ENCODE measurements around the gene CD163L1. TPM values are rescaled to one million over a fixed set of nuclear protein-coding genes. Genes with fewer than 3 reads are reported as not detected.

Gene CD163L1
- total and polyA plus RNA-seq, 12 donors = 1.00 to 7.2 (median 2.5) TPM

DNA sequence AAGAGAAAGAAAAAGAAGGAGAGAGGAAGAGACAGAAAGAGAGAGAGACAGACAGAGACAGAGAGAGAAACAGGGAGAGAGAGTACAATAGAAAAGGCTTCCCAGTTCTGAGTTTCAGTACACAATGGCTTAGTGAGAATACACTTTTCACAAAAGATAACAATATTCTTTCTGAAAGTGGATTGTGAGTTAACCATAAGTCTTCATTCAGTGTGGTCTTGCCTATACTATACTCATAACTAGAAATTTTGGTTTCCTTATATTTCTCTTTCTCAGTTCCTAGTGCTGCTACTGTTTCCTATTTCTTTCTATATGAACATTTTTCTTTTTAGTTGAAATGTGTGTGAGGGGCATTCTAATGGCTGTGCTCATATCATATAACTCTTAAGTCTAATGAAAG is 9.3 kb downstream of the CD163L1 start:
- ATAC-seq (no peak), DNase-seq (no peak)
- no peaks in the 10 kb centered on the region for H3K36me3 ChIP-seq
- H3K9me3 ChIP-seq = no peaks in the 10 kb centered on the region
- no peaks in the 10 kb centered on the region for H3K4me1 ChIP-seq
- H3K27ac ChIP-seq = no peak overlapping the region
- H3K27me3 ChIP-seq = peaks cover 0 to 22% (median 12%) of the 10 kb centered on the region in 7 donors
- no peak overlapping the region for H3K4me3 ChIP-seq
- no peak for TF ChIP-seq CTCF (IDR thresholded peaks at IDR 0.05)
- intact Hi-C loops (cut with DNase I) = no loop called here

DNA sequence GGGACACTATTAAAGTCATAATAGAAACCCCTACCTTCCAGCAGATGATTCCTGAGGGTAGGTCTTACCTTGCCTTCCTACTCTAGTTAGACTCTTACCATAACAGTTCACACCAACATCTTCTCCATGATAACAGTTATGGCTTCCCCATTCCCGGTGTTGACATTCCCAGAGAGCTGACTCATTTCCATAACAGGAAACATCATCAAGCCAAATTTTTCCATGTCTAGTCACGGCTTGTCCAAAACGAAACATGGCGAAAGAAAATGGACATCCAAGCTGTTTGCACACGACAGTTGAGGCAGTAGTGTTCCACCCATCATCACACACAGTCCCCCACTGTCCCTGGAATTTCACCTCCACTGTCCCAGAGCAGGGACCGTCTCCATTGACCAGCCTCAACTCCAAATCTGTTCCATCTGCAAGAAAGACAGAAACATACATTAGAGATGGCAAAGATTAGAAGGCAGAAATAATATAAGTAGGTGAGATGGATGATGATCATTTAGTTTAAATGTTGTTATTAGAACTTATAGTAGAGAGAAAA is 10.6 kb downstream of the CD163L1 start:
- 60 to 74% methylated on average over 6 of the region's 6 CpGs for WGBS, 2 donors
- no peak for TF ChIP-seq CTCF (IDR thresholded peaks at IDR 0.05)
- Histone ChIP-seq H3K27me3 (peaks cover 0 to 21% (median 4%) of the 10 kb centered on the region in 7 donors), H3K36me3 (no peaks in the 10 kb centered on the region), H3K9me3 (no peaks in the 10 kb centered on the region), H3K4me1 (no peaks in the 10 kb centered on the region), H3K4me3 (no peak overlapping the region), H3K27ac (no peak overlapping the region)
- intact Hi-C loops (cut with DNase I) = no loop called here
- DNase-seq (no peak), ATAC-seq (no peak)

DNA sequence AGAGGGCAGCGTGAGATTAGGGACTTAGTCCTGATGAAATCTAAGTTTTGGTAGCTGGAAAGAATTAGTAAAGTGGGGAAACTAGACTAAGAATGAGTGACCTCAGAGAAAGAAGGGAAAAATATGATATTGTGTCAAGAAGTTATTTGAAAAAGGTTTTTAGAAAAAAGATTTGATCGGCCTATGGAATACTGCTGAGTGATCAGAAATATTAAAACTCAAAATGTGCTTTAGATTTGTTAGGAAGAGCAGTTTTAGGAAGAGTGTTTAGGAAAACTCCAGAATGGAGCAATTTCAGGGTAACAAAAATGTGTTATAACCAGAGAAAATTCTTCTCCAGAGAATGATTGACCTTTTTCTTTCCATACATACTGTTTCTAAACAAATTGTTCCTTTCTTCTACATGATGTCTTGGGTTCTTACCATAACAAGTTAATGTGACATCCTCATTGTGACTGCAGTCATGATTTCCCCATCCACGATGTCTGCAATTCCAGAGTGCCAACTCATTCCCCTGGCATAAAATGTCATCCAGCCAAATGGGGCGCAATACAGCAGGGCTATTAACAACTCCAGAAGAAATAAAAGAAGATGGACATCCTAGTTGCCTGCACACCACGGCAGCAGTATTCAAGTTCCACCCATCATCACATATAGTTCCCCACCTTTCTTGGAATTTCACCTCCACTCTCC is 11.8 kb downstream of the CD163L1 start:
- H3K9me3 ChIP-seq = no peaks in the 10 kb centered on the region
- H3K4me1 ChIP-seq = no peaks in the 10 kb centered on the region
- intact Hi-C loops (cut with DNase I) = no loop called here
- no peak overlapping the region for H3K27ac ChIP-seq
- no peak overlapping the region for H3K4me3 ChIP-seq
- 87 to 88% methylated on average over 5 of the region's 5 CpGs for WGBS, 2 donors
- H3K27me3 ChIP-seq = peaks cover 0 to 21% (median 0%) of the 10 kb centered on the region in 7 donors
- no peaks in the 10 kb centered on the region for H3K36me3 ChIP-seq
- no peak for DNase-seq
- ATAC-seq = no peak
- TF ChIP-seq CTCF (IDR thresholded peaks at IDR 0.05) = no peak

DNA sequence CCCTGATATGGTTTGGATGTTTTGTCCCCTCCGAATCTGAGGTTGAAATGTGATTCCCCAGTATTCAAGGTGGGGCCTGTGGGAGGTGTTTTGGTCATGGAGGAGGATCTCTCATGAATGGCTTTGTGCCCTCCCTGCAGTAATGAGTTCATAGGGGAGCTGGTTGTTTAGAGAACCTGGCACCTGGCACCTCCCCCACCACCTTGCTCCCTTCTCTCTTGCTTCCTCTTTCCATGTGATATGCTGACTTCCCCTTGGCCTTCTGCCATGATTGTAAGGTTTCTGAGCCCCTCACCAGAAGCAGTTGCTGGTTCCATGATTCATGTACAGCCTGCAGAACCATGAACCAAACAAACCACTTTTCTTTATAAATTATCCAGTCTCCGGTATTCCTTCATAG is 32.6 kb downstream of the CD163L1 start:
- 76 to 77% methylated on average over 2 of the region's 2 CpGs for WGBS, 2 donors
- no peak for TF ChIP-seq CTCF (IDR thresholded peaks at IDR 0.05)
- ATAC-seq (no peak), DNase-seq (no peak)
- no peak overlapping the region for H3K27ac ChIP-seq
- peaks cover 0 to 11% (median 0%) of the 10 kb centered on the region in 11 donors for H3K9me3 ChIP-seq
- intact Hi-C loops (cut with DNase I) = no loop called here
- no peaks in the 10 kb centered on the region for H3K4me1 ChIP-seq
- no peaks in the 10 kb centered on the region for H3K36me3 ChIP-seq
- H3K4me3 ChIP-seq = no peak overlapping the region
- peaks cover 0 to 3% (median 0%) of the 10 kb centered on the region in 7 donors for H3K27me3 ChIP-seq

Measured in heart right ventricle (tissue), 16 donors.